HG03064 (cell line): ENCODE measurements around the gene STK11IP.

Experiments used
- ATAC-seq: cut with Tn5 transposase; IDR thresholded peaks from one replicate; pipeline ENCODE4 v1.9.1; 2021; ENCODE audit warnings: low read depth; ENCODE audit not compliant: unreplicated experiment

STK11IP gene

GRCh38 chr2:219562049-219563020 lies 35.3 kb upstream of the STK11IP start:
- no peak for ATAC-seq

GRCh38 chr2:219563271-219563928 lies 34.3 kb upstream of the STK11IP start:
- ATAC-seq, result no peak

- no peak for ATAC-seq
Measured at GRCh38 chr2:219565130-219566080, 32.3 kb upstream of the STK11IP start.

GRCh38 chr2:219566640-219567039 lies 31.0 kb upstream of the STK11IP start:
- no peak for ATAC-seq

- no peak for ATAC-seq
Measured at GRCh38 chr2:219567131-219567530, 30.5 kb upstream of the STK11IP start.

- ATAC-seq, result no peak
Measured at GRCh38 chr2:219567791-219568361, 29.8 kb upstream of the STK11IP start.

GRCh38 chr2:219569041-219569440 lies 28.6 kb upstream of the STK11IP start:
- no peak for ATAC-seq

GRCh38 chr2:219569635-219570034 lies 28.0 kb upstream of the STK11IP start:
- ATAC-seq, result no peak

DNA sequence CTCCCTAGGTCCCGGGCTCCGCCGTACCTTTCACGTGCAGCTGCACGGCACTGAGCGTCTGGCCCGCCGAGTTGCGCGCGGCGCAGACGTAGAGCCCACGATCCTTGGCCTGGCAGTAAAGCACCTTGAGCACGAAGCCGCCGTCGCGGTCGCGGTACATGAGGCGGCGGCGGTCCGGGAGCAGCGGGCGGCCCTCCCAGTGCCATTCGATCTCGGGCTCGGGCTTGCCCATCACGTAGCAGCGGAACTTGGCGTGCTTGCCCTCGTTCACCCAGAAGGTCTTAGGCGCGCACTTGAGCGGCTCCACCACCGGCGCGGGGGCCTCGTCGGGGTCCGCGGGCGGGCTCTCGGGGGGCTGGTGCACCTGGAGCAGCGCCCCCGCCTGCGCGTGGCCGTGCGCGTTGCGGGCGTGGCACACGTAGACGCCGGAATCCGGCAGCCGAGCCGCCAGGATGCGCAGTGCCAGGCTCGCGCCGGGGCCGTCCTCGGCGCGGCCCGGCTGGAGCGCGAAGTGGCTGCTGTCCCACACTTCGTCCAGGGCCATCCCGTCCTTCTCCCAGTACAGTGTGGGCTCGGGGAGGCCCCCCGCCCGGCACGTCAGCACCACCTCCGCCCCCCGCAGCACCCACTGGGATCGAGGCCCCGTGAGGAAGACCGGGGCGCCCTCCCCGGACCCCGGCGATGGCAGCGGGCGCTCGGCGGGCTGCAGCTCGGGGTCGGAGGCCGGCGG lies 27.3 kb upstream of the STK11IP start:
- ATAC-seq, result no peak

DNA sequence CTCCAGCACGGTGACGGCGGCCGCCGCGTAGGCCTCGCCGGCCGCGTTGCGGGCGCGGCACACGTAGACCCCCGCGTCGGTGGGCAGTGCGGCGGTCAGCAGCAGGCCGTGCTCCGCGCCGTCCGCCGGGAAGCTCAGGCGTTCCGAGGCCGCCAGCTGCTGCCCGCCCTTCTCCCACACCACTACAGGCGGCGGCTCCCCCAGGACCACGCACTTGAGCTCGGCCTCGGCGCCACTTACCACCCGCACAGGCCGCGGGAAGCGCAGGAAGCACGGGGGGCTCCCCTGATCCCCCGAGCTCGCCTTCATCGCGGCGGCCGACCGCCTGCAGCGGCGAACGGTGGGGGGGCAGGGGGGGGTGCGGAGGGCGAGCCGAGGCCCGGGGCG lies 26.7 kb upstream of the STK11IP start:
- ATAC-seq, result no peak

- no peak for ATAC-seq
Measured at GRCh38 chr2:219571311-219572236, 26.1 kb upstream of the STK11IP start, which contains the start of gene OBSL1. Gene OBSL1, minus strand, starts transcription at chr2:219571539. Its CDS starts 307 bp downstream, at chr2:219571232.

GRCh38 chr2:219572237-219573001 lies 25.2 kb upstream of the STK11IP start, which contains the start of gene INHA:
Gene INHA, plus strand, starts transcription at chr2:219572310. Its CDS starts 65 bp downstream, at chr2:219572375.
- no peak for ATAC-seq

DNA sequence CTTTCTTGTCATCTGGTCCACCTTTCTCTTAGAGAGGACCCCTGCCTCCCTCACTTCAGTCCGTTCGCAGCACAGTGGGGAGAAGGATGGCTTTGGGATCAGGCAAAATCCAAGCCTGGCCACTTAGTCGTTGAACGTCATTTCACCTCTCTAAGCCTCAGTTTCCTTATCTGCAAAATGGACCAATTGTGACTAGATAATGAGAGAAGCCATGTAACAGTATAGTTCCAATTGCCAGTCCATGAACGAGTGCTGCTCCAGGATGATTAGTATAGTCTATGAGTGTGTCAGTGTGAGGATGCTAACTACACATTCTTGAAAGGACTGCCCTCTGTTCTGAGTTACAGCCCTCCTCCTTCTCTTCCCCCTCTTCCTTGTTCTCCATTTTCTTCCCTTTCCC lies 24.5 kb upstream of the STK11IP start:
- ATAC-seq, result no peak

GRCh38 chr2:219574484-219575311 lies 23.0 kb upstream of the STK11IP start:
- no peak for ATAC-seq

DNA sequence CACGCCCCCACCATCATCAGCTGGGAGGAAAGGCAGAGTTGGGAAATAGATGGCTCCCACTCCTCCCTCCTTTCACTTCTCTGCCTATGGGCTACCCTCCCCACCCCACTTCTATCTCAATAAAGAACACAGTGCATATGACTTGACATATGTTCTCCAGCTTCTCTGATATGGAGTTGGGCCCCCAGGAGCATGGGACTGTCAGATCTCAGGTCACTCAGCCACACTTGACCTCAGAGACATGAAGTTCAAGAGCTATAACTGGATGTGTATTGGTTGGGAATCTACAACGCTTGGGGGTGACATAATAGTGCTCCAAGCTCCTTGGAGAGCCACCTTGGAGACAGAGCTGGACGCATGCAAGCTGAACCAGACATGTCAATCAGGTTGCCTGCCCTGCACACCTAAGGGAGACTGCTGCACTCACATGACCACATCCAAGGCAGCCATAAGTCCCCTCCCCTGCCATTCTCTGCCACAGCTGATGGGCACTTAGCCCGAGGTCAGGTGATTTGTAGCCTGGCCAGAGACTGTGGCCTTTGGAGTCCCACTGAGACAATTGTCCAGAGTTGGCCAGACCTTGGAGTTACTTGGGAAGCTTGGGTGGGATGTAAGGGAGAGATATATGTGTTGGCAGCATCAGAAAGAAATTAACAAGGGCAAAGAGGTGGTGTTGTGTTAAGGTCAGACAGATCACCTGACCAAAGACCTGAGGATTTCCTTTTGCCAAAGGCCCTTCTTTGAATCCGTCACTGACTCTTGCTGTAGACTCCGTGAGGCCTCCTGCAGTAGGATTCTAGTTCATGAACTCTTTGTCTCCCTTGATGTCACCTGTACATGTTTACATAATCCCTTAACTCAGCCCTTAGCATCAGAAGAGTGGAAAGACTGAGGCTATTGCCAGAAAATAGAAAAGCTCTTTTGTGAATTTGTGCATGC lies 21.8 kb upstream of the STK11IP start:
- no peak for ATAC-seq
